Measurements from ENCODE around the gene BTBD9. TPM values are rescaled to one million over a fixed set of nuclear protein-coding genes. Genes with fewer than 3 reads are reported as not detected.

The BTBD9 gene
- total and polyA plus RNA-seq, 2 of the 13 experiments (the other 11 are each of a cell fraction or from before 2014, with no cell fraction given): 1.2 to 3.0 TPM

- no peak for TF ChIP-seq HNRNPUL1 (IDR thresholded peaks at IDR 0.05; ENCODE audit: low read depth, low read length)
- TF ChIP-seq JARID2 (CRISPR knock-in tag; IDR thresholded peaks at IDR 0.05; ENCODE audit: insufficient replicate concordance): no peak
Observed at GRCh38 chr6:38387461-38387860, 252.3 kb downstream of the BTBD9 start (continued).

- CTCF ChIA-PET (ENCODE audit: low intra/inter-chr PET ratio, low total read pairs): no interaction called here
- WGBS (ENCODE audit: low lambda C conversion rate): 75% methylated on average over 7 of the region's 7 CpGs
- Histone ChIP-seq H3K4me1 (ENCODE audit: insufficient read depth, low read length) (no peaks in the 10 kb centered on the region), H2AFZ (ENCODE audit: low read length) (no peak overlapping the region), H3K36me3 (replicated peaks in 1 of 2; ENCODE audit: control insufficient read depth in 1 of 2, insufficient read depth in 2 of 2, low read length in 2 of 2) (no peaks in the 10 kb centered on the region), H4K20me1 (ENCODE audit: insufficient read depth, low read length) (no peaks in the 10 kb centered on the region), H3K27ac (ENCODE audit: extremely low read length, insufficient read depth, low read length) (no peak overlapping the region), H3K79me2 (ENCODE audit: insufficient read depth, low read length) (no peaks in the 10 kb centered on the region), H3K4me3 (replicated peaks in 1 of 3; ENCODE audit: insufficient read depth in 1 of 3, low read depth in 2 of 3, low read length in 3 of 3) (no peak overlapping the region), H3K9ac (ENCODE audit: insufficient read depth, low read depth, low read length) (no peak overlapping the region), H3K4me2 (ENCODE audit: low read depth, low read length) (no peak overlapping the region), H3K9me3 (ENCODE audit: low read length) (no peaks in the 10 kb centered on the region), H3K27me3 (ENCODE audit: control insufficient read depth in 1 of 2, insufficient read depth in 2 of 2, low read length in 2 of 2) (no peaks in the 10 kb centered on the region)
- POLR2A ChIA-PET: no interaction called here
- FAIRE-seq: no peak
- no peak for ATAC-seq
- in situ Hi-C loops (cut with HindIII; ENCODE audit: extremely low pct_ligation_motif_present, low pct_unique_long_range_greater_than_20kb): no loop called here
- intact Hi-C loops (cut with micrococcal nuclease; ENCODE audit: unreplicated experiment): no loop called here
- DNase-seq (ENCODE audit: low spot score): no peak
- no TSS peak for BruUV-seq (replicated peaks)
- TF ChIP-seq ZSCAN29 (CRISPR knock-in tag; conservative IDR thresholded peaks at IDR 0.05) (no peak), ZZZ3 (CRISPR knock-in tag; IDR thresholded peaks at IDR 0.05; ENCODE audit: borderline replicate concordance) (no peak), IRX3 (CRISPR knock-in tag; IDR thresholded peaks at IDR 0.05; ENCODE audit: borderline replicate concordance, low read depth) (no peak), ZNF746 (CRISPR knock-in tag; IDR thresholded peaks at IDR 0.05) (no peak), KLF9 (CRISPR knock-in tag; IDR thresholded peaks at IDR 0.05; ENCODE audit: low read depth) (no peak), ATF7-NPFF (CRISPR knock-in tag; IDR thresholded peaks at IDR 0.05; ENCODE audit: low read depth) (no peak), PLRG1 (conservative IDR thresholded peaks at IDR 0.05) (no peak), RBM22 (optimal IDR thresholded peaks at IDR 0.05; ENCODE audit: low read length) (no peak), ZNF484 (CRISPR knock-in tag; IDR thresholded peaks at IDR 0.05; ENCODE audit: borderline replicate concordance, low read depth) (no peak), MYC (CRISPR knock-in tag; IDR thresholded peaks at IDR 0.05; ENCODE audit: borderline replicate concordance) (no peak), MAFG (CRISPR knock-in tag; IDR thresholded peaks at IDR 0.05) (no peak), ZNF367 (CRISPR knock-in tag; IDR thresholded peaks at IDR 0.05; ENCODE audit: borderline replicate concordance) (no peak), ZNF777 (CRISPR knock-in tag; IDR thresholded peaks at IDR 0.05) (no peak), ZNF451 (CRISPR knock-in tag; IDR thresholded peaks at IDR 0.05) (no peak), JUN (CRISPR knock-in tag; IDR thresholded peaks at IDR 0.05) (no peak), ZNF597 (CRISPR knock-in tag; IDR thresholded peaks at IDR 0.05) (no peak), UBTF (CRISPR knock-in tag; IDR thresholded peaks at IDR 0.05) (no peak), FOXP4 (CRISPR knock-in tag; IDR thresholded peaks at IDR 0.05) (no peak), ZNF790 (CRISPR knock-in tag; IDR thresholded peaks at IDR 0.05; ENCODE audit: borderline replicate concordance) (no peak)
Observed at GRCh38 chr6:38378801-38379200, 260.9 kb downstream of the BTBD9 start.
